NT2/D1 (cell line): Measurements from ENCODE around the gene PLXNB2.
A peak's percentile ranks its signal among the peaks of the same experiment; 100 is the strongest.

Experiments
- DNase-seq: peaks from one replicate; pipeline ENCODE4 v3.0.0-alpha.2; 2011; ENCODE audit warnings: low read depth, low spot score
- H3K27me3 ChIP-seq: 2 replicates; pipeline ENCODE4 v1.6.0; 2011; ENCODE audit warnings: mild to moderate bottlenecking; ENCODE audit not compliant: insufficient read length, insufficient read depth
- H3K36me3 ChIP-seq: 2 replicates; pipeline ENCODE4 v1.6.1; 2011; ENCODE audit warnings: mild to moderate bottlenecking, low read length, mixed read lengths; ENCODE audit not compliant: insufficient read depth, insufficient read length
- H3K4me1 ChIP-seq: 2 replicates; pipeline ENCODE4 v1.5.1; 2011; ENCODE audit not compliant: insufficient read depth, insufficient read length
- H3K4me3 ChIP-seq: 2 replicates; pipeline ENCODE4 v1.5.1; 2011; ENCODE audit warnings: low read depth; ENCODE audit not compliant: insufficient read length
- H3K9ac ChIP-seq: 2 replicates; pipeline ENCODE4 v1.6.0; 2011; ENCODE audit warnings: low read depth; ENCODE audit not compliant: insufficient read length
- H3K9me3 ChIP-seq: 2 replicates; pipeline ENCODE4 v1.5.1; 2011; ENCODE audit warnings: mild to moderate bottlenecking, low read length; ENCODE audit not compliant: insufficient read depth
- SUZ12 ChIP-seq: IDR thresholded peaks from 2 replicates; pipeline ENCODE4 v1.6.1; 2011; ENCODE audit not compliant: insufficient read length, insufficient read depth; ENCODE audit errors: extremely low read depth
- YY1 ChIP-seq: IDR thresholded peaks from 2 replicates; pipeline ENCODE4 v1.6.1; 2011; ENCODE audit not compliant: insufficient read length, insufficient read depth
- ZNF274 ChIP-seq: IDR thresholded peaks from 2 replicates; pipeline ENCODE4 v1.6.1; 2011; ENCODE audit warnings: mild to moderate bottlenecking, low read depth, low read length

PLXNB2 gene

DNA sequence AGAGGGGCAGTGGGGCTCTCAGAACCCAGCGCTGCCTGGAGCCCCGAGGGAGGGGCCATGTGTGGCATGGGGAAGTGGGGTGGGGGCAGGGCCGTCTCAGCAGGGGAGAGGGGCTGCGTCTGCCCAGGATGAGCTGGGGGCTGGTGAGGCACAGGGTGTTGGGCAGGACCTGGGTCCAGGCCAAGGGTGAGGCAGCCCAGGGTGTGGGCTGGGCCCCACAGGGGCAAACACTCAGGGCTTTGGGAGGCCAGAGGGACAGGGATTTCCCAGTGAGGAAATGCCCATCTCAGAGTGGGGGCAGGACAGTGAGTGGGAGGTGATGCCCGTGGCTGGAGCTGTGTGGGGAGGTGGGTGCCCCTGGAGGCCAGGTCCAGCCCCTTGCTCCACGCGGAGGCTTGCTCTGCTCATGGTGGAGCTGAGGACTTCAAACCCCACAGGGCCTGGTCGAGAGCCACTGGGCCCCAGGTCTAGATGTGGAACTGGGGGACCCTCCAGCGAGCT lies 5.4 kb downstream of the PLXNB2 start:
- Histone ChIP-seq H3K9me3 (no peaks in the 10 kb centered on the region), H3K27me3 (no peaks in the 10 kb centered on the region), H3K36me3 (peaks cover 19% of the 10 kb centered on the region), H3K4me3 (no peak overlapping the region), H3K4me1 (peaks cover 30% of the 10 kb centered on the region), H3K9ac (no peak overlapping the region)
- TF ChIP-seq YY1 (no peak), ZNF274 (no peak), SUZ12 (no peak)
- DNase-seq, result no peak

GRCh38 chr22:50301581-50301991 lies 5.9 kb downstream of the PLXNB2 start:
- H3K4me1 ChIP-seq, result peaks cover 35% of the 10 kb centered on the region
- H3K9ac ChIP-seq, result no peak overlapping the region
- H3K27me3 ChIP-seq, result no peaks in the 10 kb centered on the region
- no peaks in the 10 kb centered on the region for H3K9me3 ChIP-seq
- no peak for DNase-seq
- peaks cover 19% of the 10 kb centered on the region for H3K36me3 ChIP-seq
- H3K4me3 ChIP-seq, result no peak overlapping the region
- TF ChIP-seq ZNF274 (no peak), SUZ12 (no peak), YY1 (no peak)

DNA sequence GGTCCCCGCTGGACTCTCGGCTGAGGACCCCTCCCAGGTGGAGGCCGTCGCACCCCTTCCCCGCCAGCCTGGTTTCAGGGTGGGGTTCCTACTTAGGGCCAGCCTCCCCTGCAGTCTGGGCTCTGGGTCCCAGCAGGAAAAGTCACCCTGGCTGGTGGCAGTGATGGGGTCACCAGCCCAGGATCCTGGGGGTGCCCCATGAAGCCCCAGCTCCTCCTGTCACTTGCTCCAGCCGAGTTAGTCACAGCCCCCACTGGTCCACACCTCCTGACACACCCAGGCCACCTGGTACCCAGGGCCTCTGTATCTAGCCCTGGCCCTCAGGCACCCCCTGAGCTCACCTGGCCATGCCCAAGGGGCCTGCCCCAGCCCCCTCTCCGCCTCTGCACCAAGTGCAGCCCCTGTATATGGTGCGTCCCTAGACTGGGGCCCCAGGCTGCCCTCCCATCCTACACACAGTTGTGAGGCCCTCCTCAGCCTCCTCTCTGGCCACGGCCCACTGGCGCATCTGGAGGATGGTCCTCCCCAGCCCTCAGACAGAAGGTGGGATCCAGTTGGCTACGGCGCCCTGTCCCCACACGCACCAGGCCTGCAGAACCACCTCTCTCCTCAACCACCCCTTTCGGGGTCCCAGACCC lies 6.7 kb downstream of the PLXNB2 start:
- no peak overlapping the region for H3K4me3 ChIP-seq
- H3K9ac ChIP-seq, result no peak overlapping the region
- H3K36me3 ChIP-seq, result peaks cover 19% of the 10 kb centered on the region
- no peaks in the 10 kb centered on the region for H3K9me3 ChIP-seq
- H3K27me3 ChIP-seq, result no peaks in the 10 kb centered on the region
- DNase-seq, result no peak
- peaks cover 34% of the 10 kb centered on the region for H3K4me1 ChIP-seq
- TF ChIP-seq YY1, result no peak
- TF ChIP-seq ZNF274, result no peak
- no peak for TF ChIP-seq SUZ12

DNA sequence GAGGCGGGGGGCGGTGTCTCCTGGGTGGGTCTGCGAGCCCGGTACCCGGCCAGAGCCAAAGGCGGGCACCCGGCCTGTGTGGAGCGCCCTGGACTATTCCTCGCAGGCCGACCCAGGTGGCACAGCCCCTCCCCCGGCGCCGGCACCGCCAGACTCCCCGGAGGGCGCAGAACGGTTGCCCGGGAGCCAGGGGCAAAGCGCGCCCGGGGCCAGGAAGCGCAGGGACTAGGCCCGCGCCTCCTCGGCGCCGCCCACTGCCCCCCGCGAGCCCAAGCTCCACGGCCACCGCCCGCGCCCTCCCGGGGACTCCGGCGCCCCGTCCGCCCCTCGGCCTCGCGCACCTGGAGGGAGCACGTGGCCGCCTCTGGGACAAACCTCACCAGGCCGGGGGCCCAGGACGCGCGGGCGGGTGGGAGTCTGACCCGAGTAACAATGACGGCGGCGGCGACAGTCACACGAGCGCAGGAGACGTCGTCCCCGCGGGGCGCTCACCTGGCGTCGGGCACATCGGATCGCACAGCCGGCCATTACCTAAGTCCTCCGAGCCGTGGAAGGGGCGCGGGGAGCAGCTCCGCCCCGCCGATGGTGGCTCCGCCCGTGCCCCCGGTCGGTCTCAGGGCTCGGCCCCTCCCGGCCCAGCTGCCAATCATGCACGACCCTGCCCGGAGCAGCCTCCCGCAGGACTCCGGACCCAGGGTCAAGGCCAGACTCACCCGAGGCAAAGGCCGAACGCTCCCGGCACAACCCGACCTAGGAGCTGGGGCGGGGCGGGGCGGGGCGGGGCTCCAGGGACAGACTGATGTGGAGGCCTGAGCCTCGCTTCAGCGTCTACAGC lies 7.4 kb downstream of the PLXNB2 start:
- peaks cover 17% of the 10 kb centered on the region for H3K36me3 ChIP-seq
- peaks cover 27% of the 10 kb centered on the region for H3K4me1 ChIP-seq
- DNase-seq, result no peak
- no peaks in the 10 kb centered on the region for H3K9me3 ChIP-seq
- H3K27me3 ChIP-seq, result no peaks in the 10 kb centered on the region
- H3K9ac ChIP-seq, result no peak overlapping the region
- peak overlapping the region; percentile 26 for H3K4me3 ChIP-seq
- TF ChIP-seq YY1, result no peak
- TF ChIP-seq ZNF274, result no peak
- no peak for TF ChIP-seq SUZ12

DNA sequence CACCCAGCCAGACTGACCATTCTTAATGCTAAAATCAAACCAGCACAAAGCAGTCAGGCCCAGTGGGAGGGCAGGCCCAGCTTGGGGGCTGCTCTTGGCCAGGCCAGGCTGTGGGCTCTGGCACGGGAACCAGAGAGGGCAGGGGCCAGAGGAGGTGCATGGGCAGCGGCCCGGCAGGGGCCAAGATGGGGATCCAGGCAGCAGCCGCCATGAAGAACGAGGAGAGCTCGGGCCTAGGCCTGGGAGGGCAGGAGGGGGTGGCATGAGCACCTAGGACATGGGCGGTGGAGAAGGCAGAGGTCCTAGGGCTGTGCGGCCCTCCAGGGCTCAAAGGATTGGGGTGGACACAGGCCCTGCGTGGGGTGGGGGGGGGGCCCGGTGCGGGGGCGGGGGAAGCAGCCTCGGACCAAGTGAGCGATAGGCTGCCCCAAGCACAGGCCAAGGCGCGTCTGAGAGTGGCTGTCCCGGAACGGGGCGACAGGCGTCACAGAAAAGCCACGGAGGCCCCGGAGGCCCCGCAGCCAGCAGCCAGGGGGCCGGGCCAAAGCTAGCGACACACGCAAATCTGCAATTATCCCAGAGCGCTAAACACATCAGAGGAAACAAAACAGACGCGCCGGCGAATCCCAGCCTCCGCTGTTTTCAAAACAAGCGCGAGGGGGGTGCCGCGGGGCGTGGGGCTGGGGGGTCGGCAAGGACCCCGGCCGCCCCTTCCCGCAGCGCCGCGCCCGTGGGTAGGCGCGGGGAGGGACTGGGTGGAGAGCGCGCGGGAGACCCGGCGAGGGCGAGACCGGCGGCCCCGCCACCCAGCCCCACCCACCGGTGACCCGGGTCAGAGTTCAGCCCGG lies 8.3 kb downstream of the PLXNB2 start:
- Histone ChIP-seq H3K9me3 (no peaks in the 10 kb centered on the region), H3K27me3 (no peaks in the 10 kb centered on the region), H3K36me3 (peaks cover 19% of the 10 kb centered on the region), H3K4me1 (peaks cover 24% of the 10 kb centered on the region), H3K9ac (no peak overlapping the region), H3K4me3 (peak overlapping the region; percentile 26)
- TF ChIP-seq YY1 (no peak), ZNF274 (no peak), SUZ12 (no peak)
- no peak for DNase-seq

DNA sequence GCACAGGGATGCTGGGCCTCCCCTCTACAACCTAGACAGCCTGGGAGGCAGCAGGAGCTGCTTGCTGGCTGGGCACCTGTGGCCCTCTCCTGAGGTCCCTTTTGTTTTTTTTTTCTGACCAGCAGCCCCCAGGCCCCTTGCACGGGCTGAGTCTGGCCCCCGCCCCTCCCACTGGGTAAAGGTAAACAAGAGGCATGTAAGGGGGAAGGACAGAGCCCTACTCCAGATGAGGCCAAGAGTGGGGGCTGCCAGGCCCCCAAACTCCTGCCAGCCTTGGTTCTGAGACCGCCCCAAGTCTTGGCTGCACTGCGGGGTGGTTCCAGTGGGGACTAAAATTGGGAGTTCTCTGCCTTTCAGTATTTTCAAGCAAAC lies 9.2 kb downstream of the PLXNB2 start:
- no peak for TF ChIP-seq SUZ12
- TF ChIP-seq ZNF274, result no peak
- no peak for TF ChIP-seq YY1
- Histone ChIP-seq H3K36me3 (peaks cover 20% of the 10 kb centered on the region), H3K27me3 (no peaks in the 10 kb centered on the region), H3K4me1 (peaks cover 18% of the 10 kb centered on the region), H3K4me3 (no peak overlapping the region), H3K9me3 (no peaks in the 10 kb centered on the region), H3K9ac (no peak overlapping the region)
- no peak for DNase-seq
